GM12874 (cell line): ENCODE measurements around the gene MCTP1.

Source experiments
- CTCF ChIP-seq: IDR thresholded peaks from 2 replicates; pipeline ENCODE4 v1.5.1; 2011; ENCODE audit warnings: low read depth, mild to moderate bottlenecking, control low read depth, low read length, moderate library complexity; ENCODE audit not compliant: insufficient read depth

Gene MCTP1

GRCh38 chr5:95217351-95217750, 67.5 kb downstream of the MCTP1 start:
- no peak for TF ChIP-seq CTCF

GRCh38 chr5:95216136-95216955, 68.5 kb downstream of the MCTP1 start:
- TF ChIP-seq CTCF, result no peak

- no peak for TF ChIP-seq CTCF
Observed at GRCh38 chr5:95194856-95195255, 90.0 kb downstream of the MCTP1 start.

GRCh38 chr5:95191330-95191729, 93.6 kb downstream of the MCTP1 start:
- TF ChIP-seq CTCF, result no peak

GRCh38 chr5:95184924-95185323, 100.0 kb downstream of the MCTP1 start:
- no peak for TF ChIP-seq CTCF

GRCh38 chr5:95181644-95182043, 103.2 kb downstream of the MCTP1 start:
- no peak for TF ChIP-seq CTCF

- TF ChIP-seq CTCF, result no peak
Observed at GRCh38 chr5:95178046-95178651, 106.7 kb downstream of the MCTP1 start.
